ENCODE data around the gene DCPS. TPM values are rescaled to one million over a fixed set of nuclear protein-coding genes. Genes with fewer than 3 reads are reported as not detected.

DCPS gene
- total and polyA plus RNA-seq, 2 experiments from 2014 or later: 12.1 to 26.1 TPM

GRCh38 chr11:126338346-126339055, 34.6 kb downstream of the DCPS start:
- no peak overlapping the region for H3K27ac ChIP-seq
- no peaks in the 10 kb centered on the region for H3K27me3 ChIP-seq (replicated peaks; ENCODE audit: insufficient read depth)
- H4K20me1 ChIP-seq (ENCODE audit: insufficient read depth): no peaks in the 10 kb centered on the region
- H2AFZ ChIP-seq: no peak overlapping the region
- no peaks in the 10 kb centered on the region for H3K36me3 ChIP-seq (ENCODE audit: low read depth)
- in situ Hi-C loops (cut with MboI): no loop called here
- H3K4me2 ChIP-seq (ENCODE audit: unreplicated experiment): no peak overlapping the region
- DNase-seq: no peak
- H3K4me3 ChIP-seq: no peak overlapping the region
- H3K9me2 ChIP-seq (ENCODE audit: insufficient read depth): no peaks in the 10 kb centered on the region
- no peaks in the 10 kb centered on the region for H3K79me2 ChIP-seq (ENCODE audit: insufficient read depth)
- H3F3A ChIP-seq (ENCODE audit: insufficient read depth): peaks cover 18% of the 10 kb centered on the region; the same call in 1 of the 2 replicates
- peaks cover 26% of the 10 kb centered on the region for H3K4me1 ChIP-seq (ENCODE audit: insufficient read depth)
- 91 to 97% methylated on average over 7 of the region's 7 CpGs for WGBS, 2 experiments (ENCODE audit: low coverage in 1 of 2, low lambda C conversion rate in 2 of 2, missing lambda C conversion rate in 2 of 2)
- H3K9me3 ChIP-seq (ENCODE audit: low read depth): no peaks in the 10 kb centered on the region
- H3K9ac ChIP-seq: no peak overlapping the region
- TF ChIP-seq EZH2phosphoT487 (IDR thresholded peaks at IDR 0.05; ENCODE audit: insufficient read depth, low read depth): no peak
- TF ChIP-seq EZH2 (IDR thresholded peaks at IDR 0.05; ENCODE audit: insufficient read depth, poor library complexity, severe bottlenecking): no peak

- Histone ChIP-seq H3K9ac (no peak overlapping the region), H3K4me2 (ENCODE audit: unreplicated experiment) (no peak overlapping the region), H3K4me1 (ENCODE audit: insufficient read depth) (peaks cover 26% of the 10 kb centered on the region), H3K27me3 (replicated peaks; ENCODE audit: insufficient read depth) (no peaks in the 10 kb centered on the region), H4K20me1 (ENCODE audit: insufficient read depth) (no peaks in the 10 kb centered on the region), H3K9me3 (ENCODE audit: low read depth) (no peaks in the 10 kb centered on the region), H3K36me3 (ENCODE audit: low read depth) (no peaks in the 10 kb centered on the region), H3K4me3 (no peak overlapping the region), H3F3A (ENCODE audit: insufficient read depth) (peaks cover 18% of the 10 kb centered on the region; the same call in 1 of the 2 replicates), H3K9me2 (ENCODE audit: insufficient read depth) (no peaks in the 10 kb centered on the region), H3K79me2 (ENCODE audit: insufficient read depth) (no peaks in the 10 kb centered on the region), H2AFZ (no peak overlapping the region), H3K27ac (no peak overlapping the region)
- TF ChIP-seq EZH2phosphoT487 (IDR thresholded peaks at IDR 0.05; ENCODE audit: insufficient read depth, low read depth) (no peak), EZH2 (IDR thresholded peaks at IDR 0.05; ENCODE audit: insufficient read depth, poor library complexity, severe bottlenecking) (no peak)
- WGBS, 2 experiments (ENCODE audit: low coverage in 1 of 2, low lambda C conversion rate in 2 of 2, missing lambda C conversion rate in 2 of 2): 86 to 87% methylated on average over 15 of the region's 15 CpGs
- no peak for DNase-seq
- in situ Hi-C loops (cut with MboI): no loop called here
Observed at GRCh38 chr11:126339073-126339862, 35.4 kb downstream of the DCPS start.

GRCh38 chr11:126339863-126340434, 36.1 kb downstream of the DCPS start:
- Histone ChIP-seq H3K4me3 (no peak overlapping the region), H3K4me1 (ENCODE audit: insufficient read depth) (peaks cover 19% of the 10 kb centered on the region), H3K36me3 (ENCODE audit: low read depth) (no peaks in the 10 kb centered on the region), H4K20me1 (ENCODE audit: insufficient read depth) (no peaks in the 10 kb centered on the region), H3K9me3 (ENCODE audit: low read depth) (no peaks in the 10 kb centered on the region), H2AFZ (no peak overlapping the region), H3K9me2 (ENCODE audit: insufficient read depth) (no peaks in the 10 kb centered on the region), H3K27me3 (replicated peaks; ENCODE audit: insufficient read depth) (no peaks in the 10 kb centered on the region), H3K9ac (no peak overlapping the region), H3K4me2 (ENCODE audit: unreplicated experiment) (no peak overlapping the region), H3F3A (ENCODE audit: insufficient read depth) (peaks cover 12% of the 10 kb centered on the region; the same call in 1 of the 2 replicates), H3K79me2 (ENCODE audit: insufficient read depth) (no peaks in the 10 kb centered on the region), H3K27ac (no peak overlapping the region)
- WGBS, 2 experiments (ENCODE audit: low coverage in 1 of 2, low lambda C conversion rate in 2 of 2, missing lambda C conversion rate in 2 of 2): 59 to 67% methylated on average over 11 of the region's 11 CpGs
- no peak for TF ChIP-seq EZH2phosphoT487 (IDR thresholded peaks at IDR 0.05; ENCODE audit: insufficient read depth, low read depth)
- no peak for TF ChIP-seq EZH2 (IDR thresholded peaks at IDR 0.05; ENCODE audit: insufficient read depth, poor library complexity, severe bottlenecking)
- in situ Hi-C loops (cut with MboI): no loop called here
- peak; percentile 32 for DNase-seq

- H3K9me3 ChIP-seq (ENCODE audit: low read depth): no peaks in the 10 kb centered on the region
- TF ChIP-seq EZH2phosphoT487 (IDR thresholded peaks at IDR 0.05; ENCODE audit: insufficient read depth, low read depth) (no peak), EZH2 (IDR thresholded peaks at IDR 0.05; ENCODE audit: insufficient read depth, poor library complexity, severe bottlenecking) (no peak)
- H3K4me2 ChIP-seq (ENCODE audit: unreplicated experiment): peak overlapping the region; percentile 28
- no peak overlapping the region for H3K27ac ChIP-seq
- WGBS, 2 experiments (ENCODE audit: low coverage in 1 of 2, low lambda C conversion rate in 2 of 2, missing lambda C conversion rate in 2 of 2): 83 to 87% methylated on average over 7 of the region's 7 CpGs
- H3K36me3 ChIP-seq (ENCODE audit: low read depth): no peaks in the 10 kb centered on the region
- H3K9me2 ChIP-seq (ENCODE audit: insufficient read depth): no peaks in the 10 kb centered on the region
- H3K4me3 ChIP-seq: no peak overlapping the region
- H4K20me1 ChIP-seq (ENCODE audit: insufficient read depth): no peaks in the 10 kb centered on the region
- no peak overlapping the region for H2AFZ ChIP-seq
- DNase-seq: no peak
- H3K9ac ChIP-seq: no peak overlapping the region
- H3K4me1 ChIP-seq (ENCODE audit: insufficient read depth): peaks cover 19% of the 10 kb centered on the region
- H3K79me2 ChIP-seq (ENCODE audit: insufficient read depth): no peaks in the 10 kb centered on the region
- peaks cover 17% of the 10 kb centered on the region for H3F3A ChIP-seq (ENCODE audit: insufficient read depth)
- in situ Hi-C loops (cut with MboI): no loop called here
- H3K27me3 ChIP-seq (replicated peaks; ENCODE audit: insufficient read depth): no peaks in the 10 kb centered on the region
Observed at GRCh38 chr11:126340960-126341606, 37.2 kb downstream of the DCPS start.
